Ecto neural progenitor cell (in vitro differentiated cells): Measurements from ENCODE around the gene GFY.
"Not testable (repeated sequence)": the region's sequence is repeated elsewhere in the genome, so short reads cannot be mapped to it uniquely, and the experiment has no call there.

Experiments
- DNase-seq: peaks from one replicate; pipeline ENCODE4 v3.0.0-alpha.2; 2018; ENCODE audit warnings: low spot score

GFY gene

GRCh38 chr19:49469828-49470614, 44.8 kb downstream of the GFY start:
- no peak for DNase-seq

- DNase-seq: no peak
Observed at GRCh38 chr19:49470615-49470978, 45.4 kb downstream of the GFY start.

- no peak for DNase-seq
Observed at GRCh38 chr19:49472936-49473335, 47.7 kb downstream of the GFY start.

GRCh38 chr19:49473501-49473867, 48.3 kb downstream of the GFY start:
- not testable (repeated sequence) for DNase-seq

- peak; percentile 80 for DNase-seq
Observed at GRCh38 chr19:49473868-49474541, 48.8 kb downstream of the GFY start, which contains the start of gene FLT3LG. Gene FLT3LG (plus strand): TSS chr19:49474215. CDS start chr19:49474640, 425 bp downstream.

GRCh38 chr19:49474542-49474924, 49.3 kb downstream of the GFY start:
- peak; percentile 54 for DNase-seq

GRCh38 chr19:49475191-49475917, 50.2 kb downstream of the GFY start:
- DNase-seq: no peak

- DNase-seq: peak; percentile 91
Observed at GRCh38 chr19:49475995-49476880, 51.0 kb downstream of the GFY start.
